Activated naive CD4-positive, alpha-beta T cell treated with anti-CD3 and anti-CD28 coated beads, Interleukin-2, amount 50 U/mL, for 72 hours (primary cell): Measurements from ENCODE around the gene SOAT2. TPM values are rescaled to one million over a fixed set of nuclear protein-coding genes. Genes with fewer than 3 reads are reported as not detected.
A peak's percentile ranks its signal among the peaks of the same experiment; 100 is the strongest.

ENCODE experiments used
- ATAC-seq, 2 donors: fragments of 150-1000 bp; cut with Tn5 transposase; 2 replicates each; pipeline ENCODE4 v1.10.0; 2021; ENCODE audit warnings: mild to moderate bottlenecking in 2 of 2, moderate library complexity in 2 of 2
- DNase-seq, 2 donors: peaks; one replicate each; pipeline ENCODE4 v3.0.0; 2021 to 2022; ENCODE audit warnings: low spot score in 2 of 2
- H3K27ac Mint-ChIP-seq, 2 donors: one replicate each; pipeline ENCODE4 v1.8.0; 2022; ENCODE audit warnings: mild to moderate bottlenecking in 2 of 2, mixed read lengths in 2 of 2
- H3K36me3 Mint-ChIP-seq, 2 donors: one replicate each; pipeline ENCODE4 v1.8.0; 2022; ENCODE audit warnings: mixed read lengths in 2 of 2
- H3K9me3 Mint-ChIP-seq, 2 donors: one replicate each; pipeline ENCODE4 v1.8.0; 2022; ENCODE audit warnings: mixed read lengths in 2 of 2
- total RNA-seq, 2 donors: library from RNA; stranded (reverse); gene quantifications; one replicate each; pipeline ENCODE4 v1.2.3, GENCODE V29; 2022

The SOAT2 gene
- total RNA-seq, 2 donors from 2014 or later = 0.35 to 0.59 TPM

DNA sequence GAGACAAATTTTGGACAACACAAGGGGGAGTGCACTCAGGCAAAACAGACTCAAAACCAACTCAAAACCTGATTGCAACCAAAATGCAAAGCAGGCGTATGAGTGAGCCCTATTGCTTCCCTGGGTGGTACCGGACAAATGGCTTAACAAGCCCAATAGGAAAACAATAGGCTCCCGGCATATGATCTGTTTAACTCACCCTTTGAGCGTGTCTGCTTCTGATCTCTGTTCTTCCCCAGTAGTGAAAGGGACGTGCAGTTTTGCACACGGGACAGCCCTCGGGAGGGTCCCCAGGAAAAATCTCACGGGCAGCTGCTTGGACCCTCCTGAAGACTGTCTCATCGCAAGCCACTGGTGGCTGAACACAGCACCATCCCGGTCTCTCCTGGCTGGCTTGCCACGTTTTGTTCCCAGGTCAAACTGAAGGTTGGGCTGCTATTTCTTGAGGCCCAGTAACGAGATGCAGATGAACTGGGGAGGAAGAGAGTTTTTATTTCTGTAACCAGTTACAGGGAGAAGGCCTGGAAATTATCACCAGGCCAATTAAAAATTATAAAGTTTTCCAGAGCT lies 9.9 kb downstream of the SOAT2 start:
- ATAC-seq = no peak

DNA sequence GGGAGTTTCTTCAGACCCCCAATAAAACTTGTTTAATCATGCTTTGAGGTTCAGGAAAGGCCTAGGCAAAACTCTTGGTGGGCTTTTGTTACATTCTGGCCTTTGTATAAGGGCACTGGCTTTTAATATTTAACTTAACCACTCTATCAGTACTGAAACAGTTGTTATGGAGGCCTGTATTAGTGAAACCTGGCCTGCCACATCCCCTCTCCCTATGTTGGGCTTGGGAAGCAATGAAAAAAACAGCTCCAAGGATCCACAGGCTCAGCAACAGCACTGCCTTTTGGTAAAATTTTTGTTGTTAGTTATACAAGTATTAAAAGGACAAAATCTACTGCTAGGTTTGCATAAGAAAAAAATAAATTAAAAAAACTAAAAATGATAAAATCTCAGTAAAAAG lies 10.7 kb downstream of the SOAT2 start:
- DNase-seq (no peak), ATAC-seq (no peak)
- Mint-ChIP-seq H3K27ac (no peak overlapping the region), H3K9me3 (no peaks in the 10 kb centered on the region), H3K36me3 (no peaks in the 10 kb centered on the region)

More for the DNA sequence above, 9.9 kb downstream of the SOAT2 start:
- no peak overlapping the region for H3K27ac Mint-ChIP-seq
- H3K9me3 Mint-ChIP-seq = no peaks in the 10 kb centered on the region
- no peaks in the 10 kb centered on the region for H3K36me3 Mint-ChIP-seq
- no peak for DNase-seq

DNA sequence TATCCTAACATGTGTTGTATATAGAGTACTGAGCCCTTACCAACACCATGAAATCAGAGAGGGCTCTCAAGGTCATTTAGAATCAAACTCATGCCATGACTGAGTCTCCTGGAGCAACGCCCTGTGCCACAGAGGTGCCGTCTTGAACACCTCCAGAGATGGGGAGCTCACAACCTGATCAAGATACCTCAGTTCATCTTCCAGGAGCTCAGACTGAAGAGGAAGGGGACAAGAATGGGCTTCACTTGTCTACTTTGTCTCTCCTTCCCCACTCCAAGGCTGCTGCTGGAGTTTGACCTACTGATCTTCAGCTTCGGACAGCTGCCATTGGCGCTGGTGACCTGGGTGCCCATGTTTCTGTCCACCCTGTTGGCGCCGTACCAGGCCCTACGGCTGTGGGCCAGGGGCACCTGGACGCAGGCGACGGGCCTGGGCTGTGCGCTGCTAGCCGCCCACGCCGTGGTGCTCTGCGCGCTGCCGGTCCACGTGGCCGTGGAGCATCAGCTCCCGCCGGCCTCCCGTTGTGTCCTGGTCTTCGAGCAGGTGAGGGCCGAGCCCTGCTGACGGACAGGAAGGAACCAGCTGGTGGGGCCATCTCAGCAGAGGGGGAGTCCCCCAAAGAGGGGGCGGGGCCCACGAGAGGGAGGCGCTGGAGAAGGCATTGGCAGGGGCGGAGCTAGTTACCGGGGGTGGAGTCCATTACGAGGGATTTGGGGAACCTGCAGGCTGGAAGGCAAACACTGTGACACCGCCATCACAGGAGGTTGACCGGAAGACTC lies 12.0 kb downstream of the SOAT2 start:
- DNase-seq = no peak

DNA sequence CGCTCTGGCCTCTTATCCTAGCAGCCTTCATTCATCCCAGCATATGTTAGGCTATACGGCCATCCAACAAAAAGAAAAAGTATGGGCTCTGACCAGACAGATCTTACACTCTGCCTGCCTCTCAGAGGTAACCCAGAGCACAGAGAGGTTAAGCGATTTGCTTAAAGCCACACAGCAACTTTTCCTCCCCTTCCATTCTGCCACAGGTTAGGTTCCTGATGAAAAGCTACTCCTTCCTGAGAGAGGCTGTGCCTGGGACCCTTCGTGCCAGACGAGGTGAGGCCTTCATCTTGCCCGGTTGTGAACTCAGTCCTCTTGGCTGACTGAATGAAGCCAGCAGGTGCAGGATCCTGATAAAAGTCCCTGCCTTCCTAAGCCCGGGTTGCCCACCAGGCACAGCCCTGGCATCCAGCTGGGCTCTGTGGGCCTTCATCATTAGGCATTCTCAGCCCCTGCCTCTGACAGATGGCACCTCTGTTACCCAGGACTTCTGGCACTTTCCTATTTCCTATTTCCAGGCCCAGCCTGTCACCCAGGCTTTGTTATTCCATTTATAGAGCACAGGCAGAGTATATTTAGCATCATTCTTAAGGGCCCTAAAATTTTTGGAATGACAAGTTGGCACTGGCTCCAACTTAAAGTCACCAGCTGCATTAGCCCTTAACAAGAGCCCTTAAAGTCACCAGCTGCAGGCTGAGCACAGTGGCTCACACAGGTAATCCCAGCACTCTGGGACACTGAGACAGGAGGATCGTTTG lies 12.8 kb downstream of the SOAT2 start:
- H3K27ac Mint-ChIP-seq = no peak overlapping the region
- no peaks in the 10 kb centered on the region for H3K9me3 Mint-ChIP-seq
- ATAC-seq (no peak), DNase-seq (no peak)
- H3K36me3 Mint-ChIP-seq = no peaks in the 10 kb centered on the region

More for the DNA sequence above, 12.0 kb downstream of the SOAT2 start:
- Mint-ChIP-seq H3K36me3 (no peaks in the 10 kb centered on the region), H3K27ac (no peak overlapping the region), H3K9me3 (no peaks in the 10 kb centered on the region)
- ATAC-seq = no peak

DNA sequence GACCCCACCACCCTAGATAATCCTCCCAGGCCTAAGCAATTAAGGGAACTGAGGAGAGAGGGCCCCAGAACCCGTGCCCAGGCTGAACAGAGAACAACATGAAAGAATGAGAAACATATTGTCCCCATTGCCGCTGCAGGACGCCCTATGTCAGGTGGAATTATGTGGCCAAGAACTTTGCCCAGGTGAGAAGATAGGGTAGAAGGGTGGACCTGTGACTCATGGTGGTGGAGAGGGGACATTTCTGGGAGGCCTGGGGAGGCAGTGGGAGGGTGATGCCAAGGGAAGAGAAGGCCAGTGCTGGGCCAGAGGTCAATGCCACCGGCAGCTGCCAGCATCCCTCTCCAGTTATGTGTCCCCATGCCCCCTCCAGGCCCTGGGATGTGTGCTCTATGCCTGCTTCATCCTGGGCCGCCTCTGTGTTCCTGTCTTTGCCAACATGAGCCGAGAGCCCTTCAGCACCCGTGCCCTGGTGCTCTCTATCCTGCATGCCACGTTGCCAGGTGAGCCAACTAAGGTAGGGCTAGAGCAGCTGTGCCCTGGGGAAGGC lies 15.5 kb downstream of the SOAT2 start:
- ATAC-seq (no peak), DNase-seq (no peak)
- H3K36me3 Mint-ChIP-seq = no peaks in the 10 kb centered on the region
- no peaks in the 10 kb centered on the region for H3K9me3 Mint-ChIP-seq
- peak overlapping the region in 1 of 2 donors; percentile 27 for H3K27ac Mint-ChIP-seq

DNA sequence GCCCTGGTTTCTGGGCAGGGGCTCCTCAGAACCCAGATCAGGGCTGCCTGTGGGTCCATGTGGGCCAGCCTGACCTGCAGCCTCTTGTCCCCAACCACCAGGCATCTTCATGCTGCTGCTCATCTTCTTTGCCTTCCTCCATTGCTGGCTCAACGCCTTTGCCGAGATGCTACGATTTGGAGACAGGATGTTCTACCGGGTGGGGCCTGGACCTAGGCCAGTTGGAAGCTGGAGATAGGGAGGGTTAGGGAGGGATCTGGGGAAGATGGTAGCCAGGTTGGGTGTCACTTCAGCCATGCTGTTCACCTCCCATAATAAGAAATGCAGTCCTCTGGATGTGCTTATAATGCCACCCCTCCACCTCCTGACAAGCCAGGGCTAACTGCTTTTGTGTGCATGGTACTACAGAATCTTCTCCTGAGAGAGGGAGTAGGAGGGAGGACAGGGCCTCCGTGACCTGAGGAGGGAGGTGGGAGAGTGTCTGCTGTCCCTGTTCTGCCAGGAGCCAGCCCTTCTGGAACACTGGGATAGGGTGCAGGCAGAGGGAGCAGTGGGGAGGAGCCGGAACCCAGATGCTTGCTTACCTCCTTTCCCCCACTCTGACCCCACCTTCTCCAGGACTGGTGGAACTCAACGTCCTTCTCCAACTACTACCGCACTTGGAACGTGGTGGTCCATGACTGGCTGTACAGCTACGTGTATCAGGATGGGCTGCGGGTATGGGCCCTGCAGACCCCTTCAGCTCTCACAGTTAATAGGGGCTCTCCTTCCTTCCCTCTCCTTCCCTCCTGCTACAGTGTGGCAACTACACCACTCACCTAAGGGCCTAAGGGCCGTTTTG lies 17.6 kb downstream of the SOAT2 start:
- ATAC-seq (no peak), DNase-seq (no peak)
- H3K9me3 Mint-ChIP-seq = no peaks in the 10 kb centered on the region
- H3K36me3 Mint-ChIP-seq = no peaks in the 10 kb centered on the region
- no peak overlapping the region for H3K27ac Mint-ChIP-seq

DNA sequence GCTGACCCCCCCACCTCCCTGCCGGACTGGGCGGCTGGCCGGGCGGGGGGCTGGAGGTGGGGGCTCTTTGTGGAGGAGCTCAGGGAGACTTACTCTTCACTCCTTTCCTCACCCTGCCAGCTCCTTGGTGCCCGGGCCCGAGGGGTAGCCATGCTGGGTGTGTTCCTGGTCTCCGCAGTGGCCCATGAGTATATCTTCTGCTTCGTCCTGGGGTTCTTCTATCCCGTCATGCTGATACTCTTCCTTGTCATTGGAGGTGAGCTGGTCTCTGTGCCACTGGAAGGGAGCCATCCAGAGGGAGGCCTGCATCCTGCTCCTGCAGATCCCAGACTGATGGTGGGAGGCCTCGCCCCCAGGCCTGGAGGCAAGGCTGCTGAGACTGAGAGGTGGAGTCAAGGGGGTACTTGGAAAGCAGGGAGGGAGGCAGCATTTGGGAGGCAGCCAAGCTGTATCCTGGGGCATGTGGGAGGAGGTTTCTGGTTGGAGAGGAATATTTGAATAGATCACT lies 19.7 kb downstream of the SOAT2 start:
- ATAC-seq (no peak), DNase-seq (no peak)
- no peak overlapping the region for H3K27ac Mint-ChIP-seq
- no peaks in the 10 kb centered on the region for H3K9me3 Mint-ChIP-seq
- H3K36me3 Mint-ChIP-seq = no peaks in the 10 kb centered on the region

DNA sequence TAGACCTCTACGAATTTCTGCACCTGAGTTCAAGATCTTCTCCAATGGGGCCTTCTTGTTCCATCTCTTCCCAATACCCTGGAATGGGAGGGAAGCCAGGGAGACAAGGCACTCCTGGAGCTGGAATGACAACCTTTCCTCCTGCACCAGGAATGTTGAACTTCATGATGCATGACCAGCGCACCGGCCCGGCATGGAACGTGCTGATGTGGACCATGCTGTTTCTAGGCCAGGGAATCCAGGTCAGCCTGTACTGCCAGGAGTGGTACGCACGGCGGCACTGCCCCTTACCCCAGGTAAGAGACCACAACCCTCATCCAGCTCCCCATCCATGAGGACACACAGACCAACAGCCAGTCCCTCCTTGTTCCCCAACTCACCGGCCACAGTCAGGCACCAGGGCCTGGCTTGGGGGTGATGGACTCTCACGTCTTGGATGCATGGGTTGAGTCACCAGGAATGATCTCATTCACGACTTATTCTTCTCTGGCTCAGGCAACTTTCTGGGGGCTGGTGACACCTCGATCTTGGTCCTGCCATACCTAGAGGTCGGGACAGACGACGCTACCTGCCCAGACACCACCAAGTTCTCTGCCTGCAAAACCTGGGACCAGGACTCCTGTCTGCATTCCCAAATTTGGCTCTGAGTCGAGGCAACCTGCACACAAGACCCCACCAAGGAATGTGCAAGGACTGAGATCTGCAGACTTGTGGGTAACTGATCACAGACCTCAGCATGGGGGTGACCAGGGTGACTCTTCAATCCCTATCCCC lies 20.5 kb downstream of the SOAT2 start:
- DNase-seq (no peak), ATAC-seq (no peak)
- no peaks in the 10 kb centered on the region for H3K9me3 Mint-ChIP-seq

DNA sequence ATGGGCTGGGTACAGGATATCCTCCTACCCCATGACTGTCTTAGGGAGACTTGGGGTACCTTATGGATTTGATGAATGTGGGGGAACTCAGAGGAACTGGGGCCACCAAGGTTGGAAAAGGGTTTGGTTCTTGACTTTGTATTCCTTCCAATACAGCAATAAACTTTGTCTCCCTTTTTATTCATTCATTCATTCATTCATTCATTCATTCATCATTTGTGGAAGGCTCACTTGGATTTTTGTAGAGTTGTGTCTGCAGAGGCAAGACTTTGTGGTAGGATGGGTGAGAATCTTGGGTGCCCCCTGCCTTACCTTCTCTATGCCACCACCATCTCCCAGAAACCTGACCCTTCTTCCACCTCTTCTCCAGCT lies 21.1 kb downstream of the SOAT2 start:
- Mint-ChIP-seq H3K9me3 (no peaks in the 10 kb centered on the region), H3K36me3 (no peaks in the 10 kb centered on the region), H3K27ac (no peak overlapping the region)
- no peak for DNase-seq
- ATAC-seq = no peak

More for the DNA sequence above, 20.5 kb downstream of the SOAT2 start:
- H3K27ac Mint-ChIP-seq = no peak overlapping the region
- no peaks in the 10 kb centered on the region for H3K36me3 Mint-ChIP-seq

DNA sequence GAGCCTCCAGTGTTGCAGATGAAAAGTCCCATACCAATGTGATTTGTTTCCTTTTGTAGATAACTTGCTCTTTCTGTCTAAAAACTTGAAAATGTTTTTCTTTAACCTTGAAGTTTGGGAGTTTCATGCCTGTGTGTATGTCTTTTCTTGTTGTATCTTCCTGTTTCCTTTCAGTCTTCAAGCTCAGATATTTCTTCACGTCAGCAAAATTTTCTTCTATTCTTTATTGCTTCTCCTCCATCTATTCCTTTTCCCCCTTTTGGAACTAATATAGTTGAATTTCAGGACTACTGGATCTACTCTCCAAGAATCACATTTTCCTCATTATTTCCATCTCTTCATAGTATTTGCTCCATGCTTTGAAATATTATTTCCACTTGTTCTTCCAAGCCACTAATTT lies 23.9 kb downstream of the SOAT2 start:
- ATAC-seq = no peak
- DNase-seq = no peak
- Mint-ChIP-seq H3K9me3 (no peaks in the 10 kb centered on the region), H3K27ac (no peak overlapping the region), H3K36me3 (no peaks in the 10 kb centered on the region)

DNA sequence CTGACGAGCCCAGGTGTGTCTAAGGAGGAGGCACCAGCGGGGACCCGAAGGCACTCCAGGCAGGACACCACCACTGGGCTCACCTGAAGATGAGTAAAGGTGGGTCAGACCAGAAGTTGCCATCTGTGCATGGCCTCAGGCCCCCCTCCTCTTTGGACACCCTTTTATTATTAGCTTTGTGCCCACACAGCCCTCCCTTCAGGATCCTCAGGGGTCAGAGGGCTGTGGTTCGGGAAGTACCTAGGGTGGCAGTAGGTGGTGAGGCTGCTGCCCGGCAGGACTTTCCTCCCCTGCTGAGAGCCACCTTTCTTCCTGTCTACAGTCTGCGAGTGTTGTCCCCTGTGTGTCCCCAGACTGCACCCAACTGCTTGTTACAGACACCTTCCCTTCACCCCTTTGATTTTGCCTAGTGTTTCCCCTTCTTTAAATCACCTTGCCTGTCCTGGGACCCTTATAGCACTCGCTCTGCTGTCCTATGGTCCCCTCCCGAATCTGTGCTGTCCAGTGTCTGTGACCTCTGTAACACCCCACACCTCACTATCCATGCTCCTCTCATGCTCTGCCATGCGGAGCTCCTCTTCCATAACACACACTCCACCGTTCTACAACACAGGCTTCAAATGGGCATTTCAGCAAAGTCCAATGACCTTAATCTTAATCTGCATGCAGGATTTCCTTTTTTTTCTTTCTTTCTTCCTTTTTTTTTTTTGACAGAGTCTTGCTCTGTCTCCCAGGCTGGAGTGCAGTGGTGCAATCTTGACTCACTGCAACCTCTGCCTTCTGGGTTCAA lies 25.7 kb downstream of the SOAT2 start:
- Mint-ChIP-seq H3K36me3 (no peaks in the 10 kb centered on the region), H3K27ac (no peak overlapping the region), H3K9me3 (no peaks in the 10 kb centered on the region)
- ATAC-seq (no peak), DNase-seq (no peak)

DNA sequence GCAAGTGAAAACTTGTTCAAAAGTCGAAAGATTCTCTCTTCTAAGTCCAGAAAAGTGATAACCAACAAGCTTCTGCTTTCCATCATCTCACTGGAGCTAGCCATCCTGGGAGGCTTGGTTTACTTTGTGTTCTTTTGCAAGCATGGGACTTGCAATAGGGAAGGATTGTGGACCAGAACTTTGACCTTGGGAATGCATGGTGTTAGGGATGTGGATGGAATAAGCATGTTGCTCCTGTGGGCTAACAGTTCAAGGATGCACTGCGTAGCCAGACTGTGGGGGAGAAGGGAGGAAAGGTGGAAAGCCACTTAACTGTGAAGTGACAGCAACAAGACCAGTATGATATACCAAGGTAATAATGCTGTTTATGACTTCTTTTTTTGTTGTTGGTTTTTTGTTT lies 28.6 kb downstream of the SOAT2 start:
- H3K36me3 Mint-ChIP-seq = no peaks in the 10 kb centered on the region

DNA sequence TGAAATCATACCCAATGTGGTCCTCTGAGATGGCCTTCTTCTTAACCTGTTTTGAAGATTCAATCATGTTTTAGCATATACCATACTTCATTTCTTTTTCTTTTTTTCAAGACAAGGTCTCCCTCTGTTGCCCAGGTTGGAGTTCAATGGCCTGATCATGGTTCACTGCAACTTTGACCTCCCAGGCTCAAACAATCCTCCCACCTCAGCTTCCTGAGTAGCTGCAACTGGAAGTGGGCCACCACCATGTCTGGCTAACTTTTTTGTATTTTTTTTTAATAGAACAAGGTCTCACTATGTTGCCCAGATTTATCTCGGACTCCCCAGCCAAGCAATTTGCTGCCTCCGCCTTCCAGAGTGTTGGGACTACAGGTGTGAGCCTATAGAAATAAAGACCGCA lies 30.4 kb downstream of the SOAT2 start:
- peaks cover 4 to 9% of the 10 kb centered on the region in 2 donors for H3K9me3 Mint-ChIP-seq
- ATAC-seq = no peak
- DNase-seq = no peak
- H3K27ac Mint-ChIP-seq = no peak overlapping the region
- H3K36me3 Mint-ChIP-seq = peaks cover 6 to 8% of the 10 kb centered on the region in 2 donors

More for the DNA sequence above, 28.6 kb downstream of the SOAT2 start:
- no peak for ATAC-seq
- no peak for DNase-seq
- Mint-ChIP-seq H3K27ac (no peak overlapping the region), H3K9me3 (no peaks in the 10 kb centered on the region)

DNA sequence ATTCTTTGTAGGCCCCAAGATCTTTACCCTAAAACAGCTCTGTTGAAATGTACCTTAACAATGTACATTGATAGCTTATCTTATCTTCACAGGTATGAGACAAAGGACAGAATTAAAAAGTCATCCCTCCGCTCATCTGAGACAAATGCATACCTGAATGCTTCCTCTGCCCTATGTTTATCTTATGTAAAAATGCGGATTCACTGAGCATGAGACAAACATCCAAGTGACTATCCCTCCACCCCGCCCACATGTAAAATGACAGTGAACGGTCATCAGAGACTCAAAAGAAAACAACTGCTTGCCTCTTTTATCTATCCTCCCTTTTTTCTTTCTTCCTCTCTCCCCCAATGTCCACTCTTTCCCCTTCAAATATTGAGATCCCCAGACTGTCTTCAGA lies 40.1 kb downstream of the SOAT2 start:
- Mint-ChIP-seq H3K36me3 (no peaks in the 10 kb centered on the region), H3K27ac (no peak overlapping the region), H3K9me3 (peaks cover 0 to 5% of the 10 kb centered on the region in 2 donors)
- no peak for DNase-seq
- no peak for ATAC-seq
